SH-SY5Y (cell line): ENCODE measurements around the gene HTT.

ENCODE experiments used
- GATA2 ChIP-seq: IDR thresholded peaks from 2 replicates; pipeline ENCODE4 v1.6.1; 2011; ENCODE audit warnings: mild to moderate bottlenecking, low read depth, low read length
- GATA3 ChIP-seq: IDR thresholded peaks from 2 replicates; pipeline ENCODE4 v1.6.1; 2011; ENCODE audit warnings: low read depth, mild to moderate bottlenecking, low read length, moderate library complexity

Gene HTT

DNA sequence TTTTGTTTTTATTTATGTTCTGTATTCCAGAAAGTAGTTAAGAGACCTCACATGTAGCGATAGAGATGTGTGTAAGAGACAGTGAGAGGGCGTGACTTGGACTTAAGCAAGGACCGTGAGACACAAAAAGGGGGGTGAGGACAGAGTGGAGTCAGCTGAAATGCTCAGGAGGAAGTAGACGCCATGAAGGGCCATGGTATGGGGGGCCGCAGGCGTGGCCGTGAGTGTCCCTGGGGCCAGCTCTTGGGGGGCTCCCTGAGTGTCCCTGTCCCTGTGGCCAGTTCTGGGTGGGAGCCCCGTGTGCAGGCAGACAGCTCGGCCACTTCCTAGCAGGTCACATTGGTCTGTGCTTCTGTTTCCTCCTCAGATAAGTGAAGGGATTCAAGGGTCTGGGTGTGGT is 151.5 kb downstream of the HTT start:
- TF ChIP-seq GATA2: no peak
- no peak for TF ChIP-seq GATA3

DNA sequence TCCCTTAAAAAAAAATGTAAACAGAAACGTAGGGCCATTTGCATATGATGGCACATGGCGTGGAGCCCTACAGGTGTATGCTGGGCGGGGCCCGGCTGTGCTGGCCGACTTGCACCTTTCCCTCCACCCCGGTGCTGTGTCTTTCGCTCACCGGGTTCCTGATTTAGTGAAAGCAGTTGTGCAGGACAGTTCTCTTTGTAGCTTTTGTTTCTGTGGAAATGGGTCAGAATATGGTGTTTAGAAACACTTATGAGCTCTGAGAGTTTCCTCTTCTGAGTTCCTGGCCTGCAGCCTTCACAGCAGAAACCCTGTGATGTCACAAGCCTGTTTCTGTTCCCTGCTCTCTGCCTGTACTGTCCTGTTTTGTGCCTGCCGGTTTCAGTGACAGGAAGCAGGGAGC is 152.0 kb downstream of the HTT start:
- no peak for TF ChIP-seq GATA3
- TF ChIP-seq GATA2: no peak

DNA sequence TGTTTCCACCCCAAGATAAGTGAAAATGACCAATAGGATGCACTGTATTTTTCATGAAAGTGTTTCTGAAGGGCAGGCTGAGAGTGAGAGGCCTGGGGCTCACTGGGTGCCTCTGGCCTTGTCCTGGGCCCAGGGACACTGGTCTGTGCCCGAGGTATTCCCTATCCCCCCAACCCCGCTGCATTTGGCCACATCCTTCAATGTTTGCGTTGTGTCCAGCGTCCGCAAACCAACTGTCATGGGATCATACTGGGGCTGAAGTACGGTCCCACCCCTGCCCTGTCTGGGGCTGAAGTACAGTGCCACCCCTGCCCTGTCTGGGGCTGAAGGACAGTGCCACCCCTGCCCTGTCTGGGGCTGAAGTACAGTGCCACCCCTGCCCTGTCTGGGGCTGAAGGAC is 152.5 kb downstream of the HTT start:
- TF ChIP-seq GATA2: no peak
- no peak for TF ChIP-seq GATA3

DNA sequence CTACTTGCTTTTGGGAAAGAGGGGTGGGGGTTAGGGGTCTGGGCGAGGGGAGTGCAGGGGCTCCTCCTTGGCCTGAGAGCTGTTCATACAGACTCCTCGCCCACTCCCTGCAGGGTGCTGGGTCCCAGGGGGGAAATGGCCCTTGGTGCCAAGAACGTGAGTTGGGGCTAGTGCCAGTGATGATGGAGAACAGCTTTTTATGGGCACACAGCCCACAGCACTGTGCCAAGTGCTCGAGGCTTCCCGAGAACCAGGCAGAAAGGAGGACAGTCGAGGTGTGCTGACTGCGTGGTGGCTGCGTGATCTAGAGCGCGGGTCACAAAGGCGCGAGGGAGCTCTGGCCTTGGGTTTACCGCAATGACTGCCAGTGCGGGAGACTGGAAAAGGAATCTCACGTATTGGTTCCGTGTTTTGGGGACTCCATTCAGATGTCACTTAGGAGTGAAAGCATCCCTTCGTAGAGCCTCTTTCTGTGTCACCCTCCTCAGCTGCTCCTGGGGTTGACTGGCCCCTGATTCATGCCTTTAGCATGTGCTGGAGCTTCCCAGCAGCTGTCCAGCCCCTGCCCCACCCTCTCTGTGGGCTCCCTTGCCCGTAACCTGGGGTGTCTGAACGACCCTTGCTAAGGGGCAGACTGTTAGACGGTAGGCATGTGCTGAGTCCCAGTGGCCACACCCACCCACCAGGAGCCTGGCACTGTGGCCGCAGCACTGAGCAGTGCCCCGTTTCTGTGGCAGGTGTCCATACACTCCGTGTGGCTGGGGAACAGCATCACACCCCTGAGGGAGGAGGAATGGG is 153.6 kb downstream of the HTT start:
- no peak for TF ChIP-seq GATA3
- no peak for TF ChIP-seq GATA2

DNA sequence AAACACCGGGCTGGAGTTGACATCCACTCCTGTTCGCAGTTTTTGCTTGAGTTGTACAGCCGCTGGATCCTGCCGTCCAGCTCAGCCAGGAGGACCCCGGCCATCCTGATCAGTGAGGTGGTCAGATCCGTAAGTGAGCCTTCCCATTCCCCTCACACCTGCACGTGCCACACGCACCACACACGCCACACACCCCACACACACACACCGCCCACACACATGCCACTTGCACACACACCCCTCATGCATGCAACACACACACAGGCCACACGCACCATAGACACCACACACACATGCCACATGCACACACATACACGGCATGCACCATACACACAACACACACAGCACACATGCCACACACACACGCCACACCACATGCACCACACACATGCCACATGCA is 154.4 kb downstream of the HTT start:
- TF ChIP-seq GATA2 (no peak), GATA3 (no peak)

DNA sequence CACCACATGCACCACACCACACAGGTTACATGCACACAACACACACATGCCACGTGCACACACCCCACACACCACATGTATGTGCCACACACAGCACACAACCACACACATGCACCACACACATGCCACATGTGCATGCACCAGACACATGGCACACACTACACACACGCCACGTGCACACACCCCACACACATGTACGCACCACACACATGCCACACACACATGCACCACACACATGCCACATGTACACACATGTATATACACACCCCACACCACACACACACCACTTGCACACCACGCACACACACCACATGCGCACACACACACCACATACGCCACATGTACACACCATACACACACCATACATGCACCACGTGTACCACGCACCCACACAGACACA is 154.8 kb downstream of the HTT start:
- TF ChIP-seq GATA2: no peak
- no peak for TF ChIP-seq GATA3

DNA sequence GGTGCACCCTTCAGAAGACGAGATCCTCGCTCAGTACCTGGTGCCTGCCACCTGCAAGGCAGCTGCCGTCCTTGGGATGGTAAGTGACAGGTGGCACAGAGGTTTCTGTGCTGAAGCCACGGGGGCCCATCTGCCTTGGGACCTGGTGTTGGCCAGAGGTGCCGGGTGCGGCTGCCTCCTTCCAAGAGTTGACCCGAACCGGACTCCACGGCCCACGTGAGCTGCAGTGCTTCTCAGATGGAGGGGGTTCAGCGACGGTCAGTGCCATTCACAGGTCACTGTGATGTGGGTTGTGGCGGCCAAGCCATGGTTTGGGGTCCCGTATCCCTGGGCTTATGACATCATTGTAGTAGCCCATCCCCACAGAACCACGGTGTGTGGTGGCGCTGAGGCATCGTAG is 155.5 kb downstream of the HTT start:
- no peak for TF ChIP-seq GATA2
- no peak for TF ChIP-seq GATA3

DNA sequence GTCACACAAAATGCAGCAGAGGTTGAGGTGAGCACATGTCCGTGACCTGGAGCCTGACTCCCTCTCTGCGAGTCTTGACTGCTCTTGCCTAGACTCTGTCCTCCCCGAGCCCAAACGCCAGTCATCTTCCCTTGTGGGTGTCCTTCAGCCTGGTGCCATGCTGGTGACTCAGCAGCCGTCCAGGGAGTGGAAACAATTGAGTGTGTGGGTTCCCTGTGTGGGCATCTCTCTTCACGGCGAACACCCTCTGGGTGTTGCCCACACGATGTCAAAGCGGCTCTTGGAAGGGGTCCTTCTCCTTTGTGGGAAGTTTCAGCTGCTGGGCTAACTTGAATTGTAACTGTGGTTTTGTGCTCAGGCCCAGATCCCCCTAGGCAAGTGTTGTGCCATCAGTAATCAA is 157.0 kb downstream of the HTT start:
- TF ChIP-seq GATA2: no peak
- TF ChIP-seq GATA3: no peak

DNA sequence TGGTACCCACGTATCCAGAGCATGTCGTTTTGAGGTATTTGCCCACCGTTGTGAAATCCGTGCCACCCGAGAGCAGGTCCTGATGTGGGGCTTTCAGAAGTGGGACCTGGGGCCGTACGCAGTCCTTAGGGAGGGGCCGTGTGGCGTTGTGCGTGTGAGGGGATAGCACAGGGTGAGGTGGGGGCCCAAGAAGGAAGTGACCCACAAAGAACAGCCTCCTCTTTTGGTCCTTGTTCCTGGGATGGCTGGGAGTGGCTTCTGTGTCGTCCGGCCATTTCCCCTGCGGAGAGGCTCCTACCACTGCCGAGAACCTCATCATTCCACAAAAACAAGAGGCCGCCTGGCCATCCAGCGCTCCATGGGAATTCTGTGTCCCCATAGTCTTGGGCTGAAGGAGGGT is 157.5 kb downstream of the HTT start:
- no peak for TF ChIP-seq GATA2
- no peak for TF ChIP-seq GATA3

DNA sequence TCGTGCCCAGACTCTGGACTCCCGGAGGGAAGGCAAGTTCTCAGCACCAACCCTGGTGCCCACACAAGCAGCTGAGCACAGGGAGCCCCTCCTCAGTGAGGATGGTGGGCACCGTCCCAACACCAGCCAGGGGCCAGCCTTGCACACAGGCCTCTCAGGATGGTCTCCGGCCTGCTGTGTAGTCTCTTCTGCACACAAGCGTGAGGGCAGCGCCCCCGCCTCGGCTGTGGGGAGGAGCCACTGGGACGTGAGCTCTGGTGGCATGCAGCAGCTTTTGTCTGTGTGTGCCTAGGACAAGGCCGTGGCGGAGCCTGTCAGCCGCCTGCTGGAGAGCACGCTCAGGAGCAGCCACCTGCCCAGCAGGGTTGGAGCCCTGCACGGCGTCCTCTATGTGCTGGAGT is 158.4 kb downstream of the HTT start:
- TF ChIP-seq GATA3 (no peak), GATA2 (no peak)

DNA sequence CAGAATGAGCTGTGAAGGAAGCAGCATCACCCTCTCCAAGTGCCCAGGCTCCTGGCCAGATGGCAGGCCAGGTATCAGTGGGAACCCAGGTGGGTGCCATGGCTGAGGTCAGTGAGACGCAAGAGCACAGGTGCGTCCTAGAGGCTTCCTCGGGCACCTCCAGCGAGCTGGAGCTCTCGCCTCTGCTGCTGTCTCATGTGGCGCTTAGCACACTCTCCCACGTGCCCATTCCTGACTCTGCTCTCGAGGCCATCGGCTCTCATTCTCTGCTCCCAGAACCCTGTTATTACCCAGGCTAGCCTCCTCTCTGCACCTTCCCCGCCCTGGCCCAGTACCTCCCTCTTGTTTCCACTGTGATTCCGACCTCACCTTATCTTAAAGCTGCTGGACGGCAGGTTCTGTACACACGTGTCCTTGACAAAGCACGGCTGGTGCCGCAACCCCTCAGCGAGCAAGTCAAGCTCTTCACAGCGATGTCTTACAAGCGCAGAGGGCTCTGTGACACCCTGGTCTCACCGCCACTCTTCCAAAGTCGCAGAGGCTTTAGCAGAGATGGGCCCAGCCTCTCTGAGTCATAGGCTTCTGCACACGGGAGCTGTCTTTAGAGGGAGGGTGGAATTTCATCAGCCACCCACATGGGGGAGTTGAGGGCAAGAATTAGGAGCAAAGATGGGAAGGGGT is 159.1 kb downstream of the HTT start:
- no peak for TF ChIP-seq GATA2
- no peak for TF ChIP-seq GATA3

DNA sequence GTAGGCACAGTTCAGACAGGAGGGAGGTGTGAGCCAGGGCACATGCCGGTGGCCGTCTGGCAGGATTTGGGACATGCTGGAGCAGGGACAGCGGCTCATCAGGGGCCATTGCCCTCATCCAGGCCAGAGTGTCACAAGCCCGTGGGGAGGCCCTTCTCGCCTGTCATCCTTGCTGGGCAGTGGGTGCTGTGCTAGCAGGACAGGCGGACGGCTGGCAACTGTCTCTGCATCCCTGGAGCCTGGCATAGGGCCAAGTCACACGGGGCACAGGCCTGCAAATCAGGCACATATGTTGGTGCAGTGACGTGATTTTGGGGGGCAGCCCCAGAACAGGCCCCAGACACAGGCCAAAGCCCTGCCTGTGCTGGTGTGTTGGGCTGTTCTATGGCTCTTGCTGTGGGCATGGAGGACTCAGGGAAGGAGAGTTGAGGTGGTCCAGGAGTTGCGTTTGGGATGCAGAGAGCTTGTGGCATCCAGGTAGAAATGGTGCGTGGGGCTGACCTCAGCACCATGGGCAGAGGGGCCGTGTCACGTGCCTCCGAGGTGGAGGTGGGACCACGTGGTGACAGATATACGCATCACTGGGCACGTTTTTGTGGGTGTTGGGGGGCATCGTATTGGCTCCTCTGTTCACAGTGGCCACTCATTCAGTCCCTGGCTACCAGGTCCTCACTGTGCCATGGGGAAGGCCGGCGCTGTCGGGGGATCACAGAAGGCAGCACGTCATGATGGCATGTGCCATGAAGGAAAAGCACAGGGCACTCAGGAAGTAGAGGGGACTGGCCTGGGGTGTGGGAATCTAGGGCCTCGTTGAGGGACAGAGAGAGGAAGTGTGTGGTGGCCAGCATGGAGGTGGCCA is 159.9 kb downstream of the HTT start:
- TF ChIP-seq GATA2: no peak

DNA sequence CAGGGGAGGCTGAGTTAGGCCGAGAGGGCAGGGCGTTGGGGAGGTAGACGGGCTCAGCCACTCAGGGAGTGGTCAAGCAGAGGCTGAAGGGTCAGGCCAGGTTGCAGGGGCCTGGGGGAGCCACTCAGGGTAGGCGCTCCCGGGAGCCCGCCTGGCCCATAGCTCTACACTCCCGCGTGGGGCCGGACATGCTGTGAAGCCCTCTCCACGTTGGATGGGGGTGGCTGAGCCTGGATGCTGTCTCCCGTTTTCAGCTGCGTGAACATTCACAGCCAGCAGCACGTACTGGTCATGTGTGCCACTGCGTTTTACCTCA is 160.5 kb downstream of the HTT start:
- TF ChIP-seq GATA2: no peak
- TF ChIP-seq GATA3: no peak

DNA sequence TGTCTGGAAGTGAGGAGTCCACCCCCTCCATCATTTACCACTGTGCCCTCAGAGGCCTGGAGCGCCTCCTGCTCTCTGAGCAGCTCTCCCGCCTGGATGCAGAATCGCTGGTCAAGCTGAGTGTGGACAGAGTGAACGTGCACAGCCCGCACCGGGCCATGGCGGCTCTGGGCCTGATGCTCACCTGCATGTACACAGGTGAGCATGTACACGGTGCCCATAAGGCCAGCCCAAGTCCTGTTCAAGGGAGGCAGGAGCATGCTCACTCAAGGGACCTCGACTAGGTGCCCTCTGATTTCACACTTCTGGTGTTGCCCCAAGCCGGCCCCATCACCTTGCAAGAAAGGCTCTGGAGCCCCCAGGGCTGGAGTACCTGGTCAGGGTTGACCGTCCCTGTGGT is 161.1 kb downstream of the HTT start:
- TF ChIP-seq GATA3 (no peak), GATA2 (no peak)

DNA sequence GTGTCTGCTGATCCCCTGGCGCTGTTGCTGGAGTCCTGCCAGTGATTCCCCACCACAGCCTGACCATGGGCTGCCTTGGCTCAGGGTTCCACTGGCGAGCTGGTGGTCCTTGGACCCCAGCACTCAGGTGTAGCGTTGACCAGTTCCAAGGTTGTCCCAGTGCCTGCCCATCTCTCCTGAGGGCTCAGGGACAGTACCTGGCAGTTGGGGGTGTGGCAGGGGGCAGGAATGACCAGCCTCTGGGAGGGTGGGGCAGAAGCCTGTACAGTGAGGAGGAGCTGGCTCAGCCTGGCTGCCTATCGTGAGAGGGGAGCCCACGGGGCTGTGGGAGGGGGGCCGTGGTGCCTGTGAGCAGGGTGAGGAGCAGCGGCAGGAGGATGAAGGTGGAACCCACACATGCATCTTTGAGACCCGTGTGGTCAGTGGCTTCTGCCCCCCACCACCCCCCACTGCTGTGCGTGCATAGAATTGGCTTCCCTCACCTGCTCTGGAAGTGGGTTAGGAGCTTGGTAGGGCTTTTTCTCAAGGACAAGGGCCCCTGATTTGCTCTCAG is 161.9 kb downstream of the HTT start:
- TF ChIP-seq GATA2: no peak
- no peak for TF ChIP-seq GATA3
